Transverse colon (tissue), 4 donors: ENCODE measurements around the gene PYGM. TPM values are rescaled to one million over a fixed set of nuclear protein-coding genes. Genes with fewer than 3 reads are reported as not detected.

ENCODE experiments used
- DNase-seq: peaks from one replicate; pipeline ENCODE4 v3.0.0-alpha.2; 2019
- H3K27ac ChIP-seq, 4 donors: fragments of 200-600 bp; sonication (generic); 2 replicates each; pipeline ENCODE4 v1.5.1; 2016 to 2018; ENCODE audit warnings: inconsistent platforms in 4 of 4
- H3K27me3 ChIP-seq: fragments of 200-600 bp; sonication (generic); 2 replicates; pipeline ENCODE4 v1.5.1; 2017; ENCODE audit warnings: inconsistent platforms
- H3K36me3 ChIP-seq, 4 donors: fragments of 200-600 bp; sonication (generic); 2 replicates each; pipeline ENCODE4 v1.5.1; 2017 to 2019; ENCODE audit warnings: inconsistent platforms in 4 of 4
- H3K4me1 ChIP-seq, 4 donors: fragments of 200-600 bp; sonication (generic); 2 replicates each; pipeline ENCODE4 v1.5.1; 2017 to 2020; ENCODE audit warnings: inconsistent platforms in 4 of 4
- H3K4me3 ChIP-seq, 4 donors: fragments of 200-600 bp; sonication (generic); 1 replicate in 1 of 4; 2 replicates in 3 of 4; pipeline versions ENCODE4 v1.5.1 to v1.6.1; 2017 to 2019; ENCODE audit warnings: inconsistent platforms in 4 of 4
- H3K9me3 ChIP-seq, 2 donors: fragments of 200-600 bp; sonication (generic); 2 replicates each; pipeline ENCODE4 v1.5.1; 2017 to 2019; ENCODE audit warnings: inconsistent platforms in 2 of 2
- EP300 ChIP-seq: sonication (generic); formaldehyde crosslinking; IDR thresholded peaks from one replicate; pipeline ENCODE4 v1.6.1; 2017; ENCODE audit warnings: antibody characterized with exemption, low read depth
- POLR2A ChIP-seq: fragments of 450-650 bp; IDR thresholded peaks from one replicate; pipeline ENCODE4 v1.6.1; 2016; ENCODE audit warnings: antibody characterized with exemption, mild to moderate bottlenecking, moderate library complexity
- POLR2AphosphoS5 ChIP-seq, 3 donors: sonication (generic); formaldehyde crosslinking; IDR thresholded peaks; one replicate each; pipeline ENCODE4 v1.6.1; 2016; ENCODE audit warnings: antibody characterized with exemption in 3 of 3
- WGBS, 2 donors: methylation state at CpG; one replicate each; pipeline ENCODE4 v1.1.5; 2018; ENCODE audit warnings: low coverage in 1 of 2; 5-methylcytosine and 5-hydroxymethylcytosine counted together
- in situ Hi-C, 4 donors: fragments of 200-750 bp; cut with MboI; loops; one replicate each; pipeline versions ENCODE4 v1.15.0 to v1.15.1; 2017; ENCODE audit warnings: low sequenced_read_pairs in 3 of 4, low pct_ligation_motif_present in 1 of 4, low pct_unique_long_range_greater_than_20kb in 1 of 4
- intact Hi-C: fragments of 100-400 bp; cut with DNase I; formaldehyde crosslinking; loops from one replicate; pipeline ENCODE4 v1.15.1; 2023; ENCODE audit warnings: low total_unique reads
- total RNA-seq, 4 donors: library from RNA; depleted of rRNA; stranded (reverse); fragments of >200 nt; gene quantifications; one replicate each; pipeline ENCODE4 v1.1.0, GENCODE V29; 2016
- TF ChIP-seq, protein P1 (sequence below), 5 experiments: fragments of 200-600 bp in 3 of 5; fragments of 450-650 bp in 2 of 5; sonication (generic) in 3 of 5; IDR thresholded peaks; 1 replicate in 2 of 5; 2 replicates in 3 of 5; pipeline ENCODE4 v1.5.1; 2016 to 2017; ENCODE audit warnings: antibody characterized with exemption in 5 of 5, inconsistent platforms in 3 of 5, mild to moderate bottlenecking in 2 of 5, moderate library complexity in 1 of 5

Gene PYGM
- total RNA-seq, 4 donors from 2014 or later: 1.2 to 7.9 (median 2.2) TPM

DNA sequence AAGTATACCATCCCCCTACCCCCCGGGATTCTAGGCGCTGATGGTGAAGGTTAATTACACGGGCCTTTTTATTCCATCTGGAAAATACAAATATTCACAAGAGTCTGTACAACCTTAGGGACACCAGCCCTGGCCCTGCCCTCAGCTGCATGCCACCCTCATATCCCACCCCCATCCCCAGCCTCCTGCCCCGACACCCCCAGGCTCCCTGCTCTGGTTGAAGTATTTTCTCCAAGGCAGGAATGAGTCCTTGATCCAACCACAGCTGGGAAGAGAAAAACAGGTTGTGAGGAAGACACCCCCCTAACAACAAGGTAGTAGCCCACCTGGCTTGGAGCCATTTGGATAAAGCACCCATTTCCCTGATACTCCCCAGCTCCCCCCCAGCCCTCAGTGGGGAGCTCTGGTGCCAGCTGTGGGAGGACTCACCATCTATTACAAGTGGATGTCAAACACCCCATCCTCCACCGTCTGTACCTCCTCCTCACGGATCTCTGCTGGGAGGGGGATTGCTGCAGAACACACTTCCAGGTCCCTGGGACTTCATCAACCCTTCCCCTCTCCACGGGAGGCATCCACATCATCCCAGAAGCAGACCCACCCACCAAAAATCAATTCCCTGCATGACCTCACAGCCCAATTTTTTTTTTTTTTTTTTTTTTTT lies 32.8 kb downstream of the PYGM start:
- no peak for DNase-seq

DNA sequence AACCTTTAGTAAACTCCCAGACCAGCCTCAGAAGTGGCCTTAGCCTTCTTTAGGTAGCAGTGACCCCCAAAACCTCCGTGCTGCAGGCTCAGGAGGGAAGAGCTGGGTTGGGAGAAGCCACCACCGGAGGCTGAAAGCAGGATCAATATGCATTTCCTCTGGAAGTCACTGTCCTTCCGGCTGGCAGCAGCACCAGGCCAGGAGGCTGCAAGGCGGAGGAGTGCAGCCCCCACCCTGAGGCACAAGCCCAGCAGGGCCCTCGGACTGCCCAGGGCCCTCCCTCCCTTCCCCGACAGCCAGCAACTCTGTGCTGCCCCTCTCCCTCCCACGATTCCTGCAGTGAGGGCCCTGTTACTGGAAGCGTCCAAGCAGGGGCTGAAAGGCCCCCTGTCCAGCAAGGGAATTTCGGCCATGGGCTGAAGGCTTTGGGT lies 33.5 kb downstream of the PYGM start:
- WGBS, 2 donors: 55% methylated on average over 9 of the region's 9 CpGs; no CpG with 5 or more reads in 1 of the 2 donors
- DNase-seq: no peak
- TF ChIP-seq POLR2A: no peak
- no peak for TF ChIP-seq EP300
- no peak for TF ChIP-seq POLR2AphosphoS5 (IDR thresholded peaks at IDR 0.05)
- TF ChIP-seq, protein P1, sequence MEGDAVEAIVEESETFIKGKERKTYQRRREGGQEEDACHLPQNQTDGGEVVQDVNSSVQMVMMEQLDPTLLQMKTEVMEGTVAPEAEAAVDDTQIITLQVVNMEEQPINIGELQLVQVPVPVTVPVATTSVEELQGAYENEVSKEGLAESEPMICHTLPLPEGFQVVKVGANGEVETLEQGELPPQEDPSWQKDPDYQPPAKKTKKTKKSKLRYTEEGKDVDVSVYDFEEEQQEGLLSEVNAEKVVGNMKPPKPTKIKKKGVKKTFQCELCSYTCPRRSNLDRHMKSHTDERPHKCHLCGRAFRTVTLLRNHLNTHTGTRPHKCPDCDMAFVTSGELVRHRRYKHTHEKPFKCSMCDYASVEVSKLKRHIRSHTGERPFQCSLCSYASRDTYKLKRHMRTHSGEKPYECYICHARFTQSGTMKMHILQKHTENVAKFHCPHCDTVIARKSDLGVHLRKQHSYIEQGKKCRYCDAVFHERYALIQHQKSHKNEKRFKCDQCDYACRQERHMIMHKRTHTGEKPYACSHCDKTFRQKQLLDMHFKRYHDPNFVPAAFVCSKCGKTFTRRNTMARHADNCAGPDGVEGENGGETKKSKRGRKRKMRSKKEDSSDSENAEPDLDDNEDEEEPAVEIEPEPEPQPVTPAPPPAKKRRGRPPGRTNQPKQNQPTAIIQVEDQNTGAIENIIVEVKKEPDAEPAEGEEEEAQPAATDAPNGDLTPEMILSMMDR (IDR thresholded peaks at IDR 0.05): no peak
- Histone ChIP-seq H3K4me3 (no peak overlapping the region), H3K27ac (no peak overlapping the region), H3K4me1 (peaks cover 0 to 11% (median 4%) of the 10 kb centered on the region in 4 donors), H3K9me3 (no peaks in the 10 kb centered on the region), H3K27me3 (peaks cover 26% of the 10 kb centered on the region), H3K36me3 (no peaks in the 10 kb centered on the region)
- intact Hi-C loops: loop anchor here (5.0 kb wide), 1 partner anchor 39 kb away; no protein-coding TSS in a partner anchor
- in situ Hi-C loops: no loop called here

More for the DNA sequence above, 32.8 kb downstream of the PYGM start:
- Histone ChIP-seq H3K36me3 (no peaks in the 10 kb centered on the region), H3K27me3 (peaks cover 18% of the 10 kb centered on the region), H3K4me1 (peaks cover 0 to 11% (median 4%) of the 10 kb centered on the region in 4 donors), H3K27ac (no peak overlapping the region), H3K4me3 (no peak overlapping the region), H3K9me3 (no peaks in the 10 kb centered on the region)
- intact Hi-C loops: loop anchor here (5.0 kb wide), 1 partner anchor 40 kb away; no protein-coding TSS in a partner anchor
- WGBS, 2 donors: 66 to 70% methylated on average over 5 to 7 of the region's 7 CpGs
- no peak for TF ChIP-seq POLR2A
- no peak for TF ChIP-seq POLR2AphosphoS5 (IDR thresholded peaks at IDR 0.05)
- TF ChIP-seq EP300: no peak
- TF ChIP-seq, protein P1 (IDR thresholded peaks at IDR 0.05): no peak
- in situ Hi-C loops: no loop called here

GRCh38 chr11:64724863-64725532 lies 34.8 kb downstream of the PYGM start:
- in situ Hi-C loops: no loop called here
- Histone ChIP-seq H3K4me1 (peaks cover 0 to 11% (median 3%) of the 10 kb centered on the region in 4 donors), H3K4me3 (no peak overlapping the region), H3K36me3 (no peaks in the 10 kb centered on the region), H3K27me3 (peaks cover 29% of the 10 kb centered on the region), H3K9me3 (no peaks in the 10 kb centered on the region), H3K27ac (no peak overlapping the region)
- intact Hi-C loops: loop anchor here (5.0 kb wide), 1 partner anchor 38 kb away; no protein-coding TSS in a partner anchor
- no peak for DNase-seq
- TF ChIP-seq, protein P1 (IDR thresholded peaks at IDR 0.05): no peak
- TF ChIP-seq POLR2AphosphoS5 (IDR thresholded peaks at IDR 0.05): no peak
- no peak for TF ChIP-seq POLR2A
- no peak for TF ChIP-seq EP300
- 65% methylated on average over 7 of the region's 7 CpGs; no CpG with 5 or more reads in 1 of the 2 donors for WGBS, 2 donors
